ENCODE data around the gene SELENOK.

The SELENOK gene

DNA sequence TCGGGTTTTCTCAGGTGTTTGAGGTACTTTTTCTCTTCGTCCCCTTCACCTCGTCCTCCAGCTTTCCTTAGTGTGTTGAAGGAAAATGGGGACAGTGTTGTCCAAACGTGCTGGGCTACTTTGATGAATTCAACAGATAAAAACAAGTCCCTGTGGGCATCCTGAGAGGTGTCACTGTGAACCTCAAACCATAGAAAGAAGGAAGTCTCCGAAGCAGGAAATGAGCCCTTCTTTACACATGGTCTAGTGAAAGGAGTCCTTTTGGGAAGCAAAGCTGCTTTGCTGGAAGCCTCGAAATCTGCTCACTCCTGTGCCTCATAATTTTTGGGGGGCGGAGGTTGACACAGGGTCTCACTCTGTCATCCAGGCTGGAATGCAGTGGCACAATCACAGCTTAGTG, 34.7 kb downstream of the SELENOK start:
- Histone ChIP-seq H3K27ac (ENCODE audit: low read length) (no peak overlapping the region), H3K4me2 (ENCODE audit: low read depth, low read length) (no peak overlapping the region), H3F3A (ENCODE audit: insufficient read depth, low read length) (no peaks in the 10 kb centered on the region), H2AFZ (ENCODE audit: low read length) (no peak overlapping the region), H3K9me2 (replicated peaks; ENCODE audit: insufficient read depth, low read length) (no peaks in the 10 kb centered on the region), H4K20me1 (ENCODE audit: insufficient read depth, low read length) (no peaks in the 10 kb centered on the region), H3K27me3 (replicated peaks; ENCODE audit: insufficient read depth, low read length) (no peaks in the 10 kb centered on the region), H3K4me3 (ENCODE audit: low read length) (no peak overlapping the region), H3K9ac (ENCODE audit: low read length) (no peak overlapping the region), H3K36me3 (replicated peaks; ENCODE audit: insufficient read depth, low read length) (0 out of 2 replicates have a peak, but pooled peaks cover 3% of the 10 kb centered on the region), H3K79me2 (ENCODE audit: low read length) (no peaks in the 10 kb centered on the region), H3K9me3 (replicated peaks; ENCODE audit: insufficient read depth, low read length) (no peaks in the 10 kb centered on the region), H3K4me1 (ENCODE audit: low read length) (no peaks in the 10 kb centered on the region)
- DNase-seq = no peak
- TF ChIP-seq, protein P1, sequence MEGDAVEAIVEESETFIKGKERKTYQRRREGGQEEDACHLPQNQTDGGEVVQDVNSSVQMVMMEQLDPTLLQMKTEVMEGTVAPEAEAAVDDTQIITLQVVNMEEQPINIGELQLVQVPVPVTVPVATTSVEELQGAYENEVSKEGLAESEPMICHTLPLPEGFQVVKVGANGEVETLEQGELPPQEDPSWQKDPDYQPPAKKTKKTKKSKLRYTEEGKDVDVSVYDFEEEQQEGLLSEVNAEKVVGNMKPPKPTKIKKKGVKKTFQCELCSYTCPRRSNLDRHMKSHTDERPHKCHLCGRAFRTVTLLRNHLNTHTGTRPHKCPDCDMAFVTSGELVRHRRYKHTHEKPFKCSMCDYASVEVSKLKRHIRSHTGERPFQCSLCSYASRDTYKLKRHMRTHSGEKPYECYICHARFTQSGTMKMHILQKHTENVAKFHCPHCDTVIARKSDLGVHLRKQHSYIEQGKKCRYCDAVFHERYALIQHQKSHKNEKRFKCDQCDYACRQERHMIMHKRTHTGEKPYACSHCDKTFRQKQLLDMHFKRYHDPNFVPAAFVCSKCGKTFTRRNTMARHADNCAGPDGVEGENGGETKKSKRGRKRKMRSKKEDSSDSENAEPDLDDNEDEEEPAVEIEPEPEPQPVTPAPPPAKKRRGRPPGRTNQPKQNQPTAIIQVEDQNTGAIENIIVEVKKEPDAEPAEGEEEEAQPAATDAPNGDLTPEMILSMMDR (IDR thresholded peaks at IDR 0.05; ENCODE audit: low read length) = no peak
- TF ChIP-seq EZH2 (optimal IDR thresholded peaks at IDR 0.05; ENCODE audit: low read depth, low read length) (no peak), EZH2phosphoT487 (IDR thresholded peaks at IDR 0.05; ENCODE audit: low read length) (no peak)

DNA sequence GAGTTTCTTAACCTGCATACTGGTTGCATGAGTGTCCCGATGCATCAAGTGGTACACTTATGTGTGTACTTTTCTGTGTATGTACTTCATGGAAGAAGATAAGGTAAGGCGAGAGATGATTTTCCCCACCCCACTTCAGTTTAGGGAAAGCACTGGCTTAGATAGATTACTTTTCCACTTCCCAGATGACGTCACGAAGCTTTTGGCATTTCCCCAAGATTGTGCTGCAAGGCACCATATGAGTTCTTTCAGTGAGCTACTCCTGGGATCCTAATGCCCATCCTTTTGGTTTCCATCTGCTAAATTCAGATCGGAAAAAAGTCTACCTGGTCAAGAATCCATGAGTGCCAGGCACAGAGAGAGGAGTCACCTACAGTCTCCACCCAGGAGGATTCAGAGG, 40.8 kb downstream of the SELENOK start:
- Histone ChIP-seq H3F3A (ENCODE audit: insufficient read depth, low read length) (no peaks in the 10 kb centered on the region), H3K79me2 (ENCODE audit: low read length) (no peaks in the 10 kb centered on the region), H3K4me3 (ENCODE audit: low read length) (no peak overlapping the region), H3K4me2 (ENCODE audit: low read depth, low read length) (no peak overlapping the region), H3K9me3 (replicated peaks; ENCODE audit: insufficient read depth, low read length) (no peaks in the 10 kb centered on the region), H3K36me3 (replicated peaks; ENCODE audit: insufficient read depth, low read length) (no peaks in the 10 kb centered on the region), H3K27ac (ENCODE audit: low read length) (no peak overlapping the region), H3K9ac (ENCODE audit: low read length) (no peak overlapping the region), H4K20me1 (ENCODE audit: insufficient read depth, low read length) (no peaks in the 10 kb centered on the region), H2AFZ (ENCODE audit: low read length) (no peak overlapping the region), H3K27me3 (replicated peaks; ENCODE audit: insufficient read depth, low read length) (no peaks in the 10 kb centered on the region), H3K9me2 (replicated peaks; ENCODE audit: insufficient read depth, low read length) (no peaks in the 10 kb centered on the region), H3K4me1 (ENCODE audit: low read length) (no peaks in the 10 kb centered on the region)
- TF ChIP-seq, protein P1 (IDR thresholded peaks at IDR 0.05; ENCODE audit: low read length) = no peak
- TF ChIP-seq EZH2 (optimal IDR thresholded peaks at IDR 0.05; ENCODE audit: low read depth, low read length) (no peak), EZH2phosphoT487 (IDR thresholded peaks at IDR 0.05; ENCODE audit: low read length) (no peak)
- DNase-seq = no peak

DNA sequence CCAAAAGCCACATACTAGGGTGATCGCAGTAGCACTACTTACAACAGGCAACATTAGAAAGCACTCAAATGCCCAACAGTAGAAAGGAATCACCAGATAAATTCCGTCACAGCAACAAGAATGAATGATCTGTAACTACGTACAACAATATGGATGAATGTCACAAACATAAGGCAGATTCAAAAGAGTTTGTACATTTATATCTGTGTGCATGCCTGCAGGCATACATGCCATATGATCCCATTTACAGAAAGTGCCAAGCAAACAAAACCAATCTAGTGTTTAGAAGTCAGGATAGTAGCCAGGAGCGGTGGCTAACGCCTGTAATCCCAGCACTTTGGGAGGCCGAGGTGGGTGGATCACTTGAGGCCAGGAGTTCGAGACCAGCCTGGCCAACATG, 41.7 kb downstream of the SELENOK start:
- Histone ChIP-seq H3K9me3 (replicated peaks; ENCODE audit: insufficient read depth, low read length) (no peaks in the 10 kb centered on the region), H3K9ac (ENCODE audit: low read length) (no peak overlapping the region), H3K4me1 (ENCODE audit: low read length) (peaks cover 3% of the 10 kb centered on the region), H3K9me2 (replicated peaks; ENCODE audit: insufficient read depth, low read length) (no peaks in the 10 kb centered on the region), H2AFZ (ENCODE audit: low read length) (no peak overlapping the region), H3K4me2 (ENCODE audit: low read depth, low read length) (no peak overlapping the region), H3K4me3 (ENCODE audit: low read length) (no peak overlapping the region), H3K27ac (ENCODE audit: low read length) (no peak overlapping the region), H3F3A (ENCODE audit: insufficient read depth, low read length) (peaks cover 9% of the 10 kb centered on the region), H3K36me3 (replicated peaks; ENCODE audit: insufficient read depth, low read length) (no peaks in the 10 kb centered on the region), H4K20me1 (ENCODE audit: insufficient read depth, low read length) (no peaks in the 10 kb centered on the region), H3K79me2 (ENCODE audit: low read length) (no peaks in the 10 kb centered on the region; the same call in 1 of the 2 replicates), H3K27me3 (replicated peaks; ENCODE audit: insufficient read depth, low read length) (no peaks in the 10 kb centered on the region)
- no peak for DNase-seq
- TF ChIP-seq EZH2phosphoT487 (IDR thresholded peaks at IDR 0.05; ENCODE audit: low read length) = no peak
- TF ChIP-seq, protein P1 (IDR thresholded peaks at IDR 0.05; ENCODE audit: low read length) = no peak
- no peak for TF ChIP-seq EZH2 (optimal IDR thresholded peaks at IDR 0.05; ENCODE audit: low read depth, low read length)

Data from MM.1S (cell line).